ENCODE measurements around the gene TSGA10IP.

GRCh38 chr11:65945430-65945911 is at the start of gene TSGA10IP:
- TF ChIP-seq CTCF (IDR thresholded peaks at IDR 0.05 in 4 of 5, conservative IDR thresholded peaks at IDR 0.05 in 1 of 5) (no peak), POLR2A (IDR thresholded peaks at IDR 0.05) (no peak)

All from gastrocnemius medialis (tissue), 4 donors.